A549 (cell line): Measurements from ENCODE around the gene ORM1. TPM values are rescaled to one million over a fixed set of nuclear protein-coding genes. Genes with fewer than 3 reads are reported as not detected.

Experiments
- ATAC-seq, 2 experiments: fragments of 200-7000 bp in 1 of 2; fragments of >200 bp in 1 of 2; cut with Nextera tagmentation in 1 of 2; cut with Tn5 transposase in 1 of 2; 3 replicates each; pipeline versions ENCODE4 v1.8.0 to v1.9.1; 2018 to 2020; ENCODE audit warnings: mild to moderate bottlenecking in 1 of 2, moderate library complexity in 1 of 2
- CTCF ChIA-PET: fragments of 300-600 bp; sonication (Branson Sonifier 250); formaldehyde crosslinking; extraction: SDS; loops from one replicate; lab custom pipeline; 2021; ENCODE audit warnings: antibody characterized with exemption, inconsistent platforms; lab: Yijun Ruan, JAX
- POLR2A ChIA-PET: fragments of 350-600 bp; formaldehyde crosslinking; extraction: SDS; loops from one replicate; lab custom pipeline; 2021; ENCODE audit warnings: antibody characterized with exemption, inconsistent platforms; lab: Yijun Ruan, JAX
- DNase-seq, 2 experiments: peaks; one replicate each; pipeline versions ENCODE4 v3.0.0 to v3.0.0-alpha.2; 2011 to 2016; ENCODE audit warnings: low read depth in 1 of 2, low spot score in 1 of 2
- FAIRE-seq: peaks from 2 replicates; lab custom pipeline; 2011; peaks lifted over from hg19 to GRCh38; lab: Jason Lieb, UNC
- H3K27ac ChIP-seq, 2 experiments: fragments of >200 bp; sonication (Bioruptor Twin); formaldehyde crosslinking; 3 replicates each; pipeline ENCODE4 v1.5.1; 2016 to 2017
- H3K4me1 ChIP-seq: fragments of >200 bp; sonication (Bioruptor Twin); formaldehyde crosslinking; 3 replicates; pipeline ENCODE4 v1.6.1; 2016
- H3K4me2 ChIP-seq: fragments of >200 bp; sonication (Bioruptor Twin); formaldehyde crosslinking; 3 replicates; pipeline ENCODE4 v1.6.1; 2016
- H3K4me3 ChIP-seq: fragments of >200 bp; sonication (Bioruptor Twin); formaldehyde crosslinking; 3 replicates; pipeline ENCODE4 v1.5.1; 2016
- H3K9me3 ChIP-seq: fragments of >200 bp; sonication (Bioruptor Twin); formaldehyde crosslinking; 3 replicates; pipeline ENCODE4 v1.6.1; 2016
- BHLHE40 ChIP-seq: IDR thresholded peaks from 2 replicates; pipeline ENCODE4 v1.6.1; 2012; ENCODE audit warnings: low read depth, low read length, inconsistent platforms
- CBX2 ChIP-seq: fragments of 200-600 bp; sonication (generic); IDR thresholded peaks from 2 replicates; pipeline ENCODE4 v1.6.1; 2016; ENCODE audit warnings: low read depth, mild to moderate bottlenecking, borderline replicate concordance
- CEBPB ChIP-seq, 2 experiments: fragments of >200 bp in 1 of 2; sonication (Bioruptor Twin) in 1 of 2; formaldehyde crosslinking in 1 of 2; IDR thresholded peaks; 2 replicates each; pipeline ENCODE4 v1.6.1; 2012 to 2016
- CHD4 ChIP-seq: fragments of 200-600 bp; sonication (generic); IDR thresholded peaks from 2 replicates; pipeline ENCODE4 v1.6.1; 2016; ENCODE audit warnings: antibody characterized with exemption, mild to moderate bottlenecking, borderline replicate concordance
- EP300 ChIP-seq, 2 experiments: fragments of >200 bp; sonication (Bioruptor Twin); formaldehyde crosslinking; IDR thresholded peaks; 2 replicates in 1 of 2; 3 replicates in 1 of 2; pipeline ENCODE4 v1.6.1; 2016 to 2017
- FOXS1 ChIP-seq: fragments of 250-450 bp; sonication (Bioruptor Pico); IDR thresholded peaks from 2 replicates; pipeline ENCODE4 v1.5.0; 2020; ENCODE audit warnings: mild to moderate bottlenecking, moderate library complexity
- HDAC2 ChIP-seq: fragments of 200-600 bp; sonication (generic); IDR thresholded peaks from 2 replicates; pipeline ENCODE4 v1.6.1; 2016
- HMGXB4 ChIP-seq: fragments of 250-450 bp; sonication (Bioruptor Pico); IDR thresholded peaks from 2 replicates; pipeline ENCODE4 v1.5.0; 2021; ENCODE audit warnings: mild to moderate bottlenecking, moderate library complexity, borderline replicate concordance
- HOXB13 ChIP-seq: fragments of 250-450 bp; sonication (Bioruptor Pico); IDR thresholded peaks from 2 replicates; pipeline ENCODE4 v1.5.0; 2020; ENCODE audit warnings: low read depth, mild to moderate bottlenecking, moderate library complexity
- HOXB5 ChIP-seq: fragments of 250-450 bp; sonication (Bioruptor Pico); IDR thresholded peaks from 2 replicates; pipeline ENCODE4 v1.5.0; 2020; ENCODE audit warnings: mild to moderate bottlenecking, moderate library complexity
- JUN ChIP-seq, 2 experiments: fragments of >200 bp; sonication (Bioruptor Twin); formaldehyde crosslinking; IDR thresholded peaks; 2 replicates in 1 of 2; 3 replicates in 1 of 2; pipeline ENCODE4 v1.6.1; 2016 to 2017
- JUNB ChIP-seq: fragments of >200 bp; sonication (Bioruptor Twin); formaldehyde crosslinking; IDR thresholded peaks from 2 replicates; pipeline ENCODE4 v1.6.1; 2016
- KDM5A ChIP-seq: fragments of 200-600 bp; sonication (generic); IDR thresholded peaks from 2 replicates; pipeline ENCODE4 v1.6.1; 2016; ENCODE audit warnings: antibody characterized with exemption, mild to moderate bottlenecking
- MAZ ChIP-seq: fragments of 150-350 bp; IDR thresholded peaks from 2 replicates; pipeline ENCODE4 v1.6.1; 2014; ENCODE audit warnings: antibody characterized with exemption, low read depth, low read length, borderline replicate concordance
- NPAS2 ChIP-seq: fragments of 250-450 bp; sonication (Bioruptor Pico); IDR thresholded peaks from 2 replicates; pipeline ENCODE4 v1.8.0; 2022; ENCODE audit warnings: mild to moderate bottlenecking, moderate library complexity, borderline replicate concordance
- NR3C1 ChIP-seq: fragments of >200 bp; sonication (Bioruptor Twin); formaldehyde crosslinking; IDR thresholded peaks from 3 replicates; pipeline ENCODE4 v1.6.1; 2017
- PBX3 ChIP-seq: IDR thresholded peaks from 2 replicates; pipeline ENCODE4 v1.6.1; 2012
- RAD21 ChIP-seq, 2 experiments: fragments of >200 bp in 1 of 2; sonication (Bioruptor Twin) in 1 of 2; formaldehyde crosslinking in 1 of 2; IDR thresholded peaks in 1 of 2; conservative IDR thresholded peaks in 1 of 2; 2 replicates in 1 of 2; 3 replicates in 1 of 2; pipeline ENCODE4 v1.6.1; 2012 to 2018; ENCODE audit warnings: inconsistent platforms in 1 of 2
- RFX5 ChIP-seq: fragments of 450-650 bp; IDR thresholded peaks from 2 replicates; pipeline ENCODE4 v1.7.1; 2014; ENCODE audit warnings: antibody characterized with exemption, mild to moderate bottlenecking, moderate library complexity
- RNF2 ChIP-seq: fragments of 200-600 bp; sonication (generic); IDR thresholded peaks from 2 replicates; pipeline ENCODE4 v1.6.1; 2016; ENCODE audit warnings: low read depth, mild to moderate bottlenecking, antibody characterized with exemption, moderate library complexity, borderline replicate concordance
- SMC3 ChIP-seq: fragments of >200 bp; sonication (Bioruptor Twin); formaldehyde crosslinking; IDR thresholded peaks from 3 replicates; pipeline ENCODE4 v1.6.1; 2018; ENCODE audit warnings: inconsistent platforms
- SREBF2 ChIP-seq: fragments of 450-650 bp; IDR thresholded peaks from 2 replicates; pipeline ENCODE4 v1.6.1; 2014; ENCODE audit warnings: mild to moderate bottlenecking, moderate library complexity
- TP53 ChIP-seq: fragments of 250-450 bp; sonication (Bioruptor Pico); IDR thresholded peaks from 2 replicates; pipeline ENCODE4 v1.5.0; 2021; ENCODE audit warnings: mild to moderate bottlenecking, moderate library complexity
- ZC3H11A ChIP-seq: fragments of 450-650 bp; IDR thresholded peaks from 2 replicates; pipeline ENCODE4 v1.6.1; 2014; ENCODE audit warnings: antibody characterized with exemption, mild to moderate bottlenecking
- WGBS: methylation state at CpG from one replicate; pipeline ENCODE4 v1.1.6; 2017; ENCODE audit errors: missing lambda C conversion rate; 5-methylcytosine and 5-hydroxymethylcytosine counted together
- polyA plus RNA-seq, 4 experiments: library from polyadenylated mRNA; depleted of rRNA in 3 of 4; stranded (reverse); fragments of >200 nt; fragmentation: RNase III in 1 of 4; extraction: RNeasy Plus Mini Kit Qiagen cat#74134 plus additional on column Dnase treatment in 1 of 4; gene quantifications; 2 replicates in 3 of 4; 3 replicates in 1 of 4; pipeline ENCODE4 v1.2.3, GENCODE V29; 2011 to 2017
- TF ChIP-seq, protein P1 (sequence below): fragments of 150-350 bp; IDR thresholded peaks from 2 replicates; pipeline ENCODE4 v1.6.1; 2014; ENCODE audit warnings: low read depth, mild to moderate bottlenecking, low read length
- TF ChIP-seq, protein P2 (sequence below): IDR thresholded peaks from 2 replicates; pipeline ENCODE4 v1.6.1; 2012
- TF ChIP-seq, protein P3 (sequence below): fragments of >200 bp; sonication (Bioruptor Twin); formaldehyde crosslinking; IDR thresholded peaks from 2 replicates; pipeline ENCODE4 v1.6.1; 2016

Gene ORM1
- polyA plus RNA-seq, 2 of the 4 experiments (the other 2 are of a cell fraction), result 0.12 to 0.19 TPM

- TF ChIP-seq ZC3H11A, result no peak
- no peak for TF ChIP-seq FOXS1 (CRISPR knock-in tag)
- no peak for TF ChIP-seq JUNB
- no peak for TF ChIP-seq RFX5
- peak in 1 of 2 experiments; percentile 25; a peak in 1 of 5 replicates for TF ChIP-seq EP300 (IDR thresholded peaks at IDR 0.05)
- TF ChIP-seq MAZ, result no peak
- no peak for TF ChIP-seq CEBPB (IDR thresholded peaks at IDR 0.05)
- TF ChIP-seq CBX2, result no peak
- peak in 1 of 2 experiments; percentile 18; a peak in 1 of 5 replicates for TF ChIP-seq RAD21 (conservative IDR thresholded peaks at IDR 0.05 in 1 of 2, IDR thresholded peaks at IDR 0.05 in 1 of 2)
- TF ChIP-seq JUN (IDR thresholded peaks at IDR 0.05), result peak in 1 of 2 experiments; percentile 55; a peak in 1 of 5 replicates
- TF ChIP-seq, protein P1, sequence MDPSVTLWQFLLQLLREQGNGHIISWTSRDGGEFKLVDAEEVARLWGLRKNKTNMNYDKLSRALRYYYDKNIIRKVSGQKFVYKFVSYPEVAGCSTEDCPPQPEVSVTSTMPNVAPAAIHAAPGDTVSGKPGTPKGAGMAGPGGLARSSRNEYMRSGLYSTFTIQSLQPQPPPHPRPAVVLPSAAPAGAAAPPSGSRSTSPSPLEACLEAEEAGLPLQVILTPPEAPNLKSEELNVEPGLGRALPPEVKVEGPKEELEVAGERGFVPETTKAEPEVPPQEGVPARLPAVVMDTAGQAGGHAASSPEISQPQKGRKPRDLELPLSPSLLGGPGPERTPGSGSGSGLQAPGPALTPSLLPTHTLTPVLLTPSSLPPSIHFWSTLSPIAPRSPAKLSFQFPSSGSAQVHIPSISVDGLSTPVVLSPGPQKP, result no peak
- TF ChIP-seq KDM5A, result no peak
- peak; percentile 88; the same call in 1 of the 2 replicates for TF ChIP-seq HOXB13 (CRISPR knock-in tag)
- TF ChIP-seq RNF2, result no peak
- TF ChIP-seq TP53 (CRISPR knock-in tag), result no peak
- TF ChIP-seq SREBF2, result no peak
- TF ChIP-seq HOXB5 (CRISPR knock-in tag), result peak; percentile 79; the same call in 1 of the 2 replicates
These were observed 34.5 kb upstream of the ORM1 start (continued) for GRCh38 chr9:114288193-114289091.

DNA sequence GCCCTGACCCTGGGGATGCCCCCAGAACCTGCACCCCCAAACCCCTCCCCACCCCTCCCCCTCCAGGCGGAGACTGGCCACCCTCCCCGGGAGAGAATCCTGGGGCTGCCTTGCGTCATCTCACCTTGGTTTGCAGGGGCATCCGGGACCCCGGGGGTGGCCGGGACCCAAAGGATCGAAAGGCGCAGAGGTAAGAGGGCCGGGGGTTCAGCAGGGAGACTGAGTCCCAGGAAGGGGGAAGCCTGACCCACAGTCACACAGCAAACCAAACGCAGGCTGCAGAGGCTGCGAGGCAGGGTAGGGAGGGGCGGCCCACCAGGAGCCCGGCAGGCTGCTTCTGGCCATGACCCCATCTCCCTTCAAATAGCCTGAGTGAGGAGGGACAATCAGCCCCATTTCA, 33.8 kb upstream of the ORM1 start:
- H3K9me3 ChIP-seq, result 0 out of 3 replicates have a peak, but pooled peaks cover under 1% of the 10 kb centered on the region
- no peak for TF ChIP-seq NR3C1
- no peak for TF ChIP-seq BHLHE40
- no peak for TF ChIP-seq TP53 (CRISPR knock-in tag)
- TF ChIP-seq NPAS2 (CRISPR knock-in tag), result no peak
- TF ChIP-seq CBX2, result no peak
- no peak for TF ChIP-seq PBX3
- TF ChIP-seq, protein P2, sequence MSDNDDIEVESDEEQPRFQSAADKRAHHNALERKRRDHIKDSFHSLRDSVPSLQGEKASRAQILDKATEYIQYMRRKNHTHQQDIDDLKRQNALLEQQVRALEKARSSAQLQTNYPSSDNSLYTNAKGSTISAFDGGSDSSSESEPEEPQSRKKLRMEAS, result no peak
- no peak for TF ChIP-seq HMGXB4 (CRISPR knock-in tag)
- no peak for TF ChIP-seq SMC3
- no peak for TF ChIP-seq EP300 (IDR thresholded peaks at IDR 0.05)
- TF ChIP-seq CHD4, result no peak
- TF ChIP-seq, protein P3, sequence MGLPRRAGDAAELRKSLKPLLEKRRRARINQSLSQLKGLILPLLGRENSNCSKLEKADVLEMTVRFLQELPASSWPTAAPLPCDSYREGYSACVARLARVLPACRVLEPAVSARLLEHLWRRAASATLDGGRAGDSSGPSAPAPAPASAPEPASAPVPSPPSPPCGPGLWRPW, result no peak
- TF ChIP-seq RFX5, result no peak
- TF ChIP-seq HDAC2, result no peak
- TF ChIP-seq, all 56 proteins: peak for 0
- no peak for ATAC-seq
- FAIRE-seq, result no peak
- no peak for DNase-seq
- CTCF ChIA-PET, result interaction anchor here (0.8 to 10.0 kb wide), 14 partner anchors 9 to 208 kb away, joined by 3 to 191 read pairs (median 6); partner anchors contain the start of genes AMBP and COL27A1
- Histone ChIP-seq H3K27ac (peak overlapping the region; percentile 70 to 88), H3K4me1 (peaks cover 51% of the 10 kb centered on the region), H3K4me2 (peak overlapping the region; percentile 49; the same call in 2 of the 3 replicates), H3K4me3 (no peak overlapping the region)
- WGBS, result 84% methylated on average over 12 of the region's 13 CpGs
- POLR2A ChIA-PET, result interaction anchor here (1.0 kb wide), 1 partner anchor 10 kb away, joined by 3 read pairs; no protein-coding TSS in a partner anchor
